Measurements from ENCODE around the gene TMEM258. TPM values are rescaled to one million over a fixed set of nuclear protein-coding genes. Genes with fewer than 3 reads are reported as not detected.
A peak's percentile ranks its signal among the peaks of the same experiment; 100 is the strongest.

TMEM258 gene
- total RNA-seq, 2 donors from 2014 or later, result 8.6 to 29.1 TPM

DNA sequence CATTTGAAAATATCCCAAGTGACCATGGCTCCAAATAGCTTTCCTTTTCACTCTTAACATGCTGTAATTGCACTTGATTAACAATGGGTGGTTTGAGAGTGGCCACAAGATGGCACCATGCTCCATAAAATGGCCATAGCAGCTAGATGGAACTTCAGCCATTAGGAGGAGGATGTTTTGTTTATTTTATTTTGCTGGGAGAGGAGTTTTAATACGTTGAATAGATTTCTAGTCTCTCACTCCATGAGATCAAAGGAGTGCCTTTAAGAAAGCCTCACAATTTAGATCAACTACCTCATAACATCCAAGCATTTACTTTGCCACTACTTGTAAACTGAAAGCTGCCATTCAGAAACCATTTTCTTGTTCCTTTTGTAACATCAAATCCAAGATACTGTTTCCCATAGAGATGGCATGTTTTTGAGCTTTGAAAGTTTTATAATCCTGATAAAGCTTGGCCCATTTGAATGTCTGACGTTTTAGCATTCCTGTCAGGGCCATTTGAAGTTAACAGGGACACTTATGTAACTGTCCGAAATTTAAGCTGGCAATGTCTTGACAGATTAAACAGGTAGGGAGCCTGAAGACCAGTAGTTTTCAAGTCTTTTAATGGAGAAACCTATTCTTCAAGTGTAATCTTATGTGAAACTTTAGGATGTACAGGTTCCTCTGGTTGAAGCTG is 5.0 kb upstream of the TMEM258 start:
- DNase-seq (peak; percentile 83 to 89 (median 87)), ATAC-seq (peak; percentile 43)
- no peak overlapping the region for H3K27ac ChIP-seq
- no peaks in the 10 kb centered on the region for H3K9me3 ChIP-seq
- TF ChIP-seq CTCF (IDR thresholded peaks at IDR 0.05), result peak; percentile 63 to 95 (median 87)
- TF ChIP-seq POLR2A (IDR thresholded peaks at IDR 0.05), result no peak
- intact Hi-C loops (cut with DNase I), result no loop called here
- H3K36me3 ChIP-seq (replicated peaks in 1 of 2; ENCODE audit: insufficient read depth in 1 of 2, low read depth in 2 of 2), result peaks cover 0 to 5% of the 10 kb centered on the region in 2 donors
- no peaks in the 10 kb centered on the region for H3K27me3 ChIP-seq
- no peak overlapping the region for H3K4me3 ChIP-seq
- H3K4me1 ChIP-seq, result peaks cover 19% of the 10 kb centered on the region
- 10 to 15% methylated on average over 3 of the region's 3 CpGs for WGBS, 2 donors

DNA sequence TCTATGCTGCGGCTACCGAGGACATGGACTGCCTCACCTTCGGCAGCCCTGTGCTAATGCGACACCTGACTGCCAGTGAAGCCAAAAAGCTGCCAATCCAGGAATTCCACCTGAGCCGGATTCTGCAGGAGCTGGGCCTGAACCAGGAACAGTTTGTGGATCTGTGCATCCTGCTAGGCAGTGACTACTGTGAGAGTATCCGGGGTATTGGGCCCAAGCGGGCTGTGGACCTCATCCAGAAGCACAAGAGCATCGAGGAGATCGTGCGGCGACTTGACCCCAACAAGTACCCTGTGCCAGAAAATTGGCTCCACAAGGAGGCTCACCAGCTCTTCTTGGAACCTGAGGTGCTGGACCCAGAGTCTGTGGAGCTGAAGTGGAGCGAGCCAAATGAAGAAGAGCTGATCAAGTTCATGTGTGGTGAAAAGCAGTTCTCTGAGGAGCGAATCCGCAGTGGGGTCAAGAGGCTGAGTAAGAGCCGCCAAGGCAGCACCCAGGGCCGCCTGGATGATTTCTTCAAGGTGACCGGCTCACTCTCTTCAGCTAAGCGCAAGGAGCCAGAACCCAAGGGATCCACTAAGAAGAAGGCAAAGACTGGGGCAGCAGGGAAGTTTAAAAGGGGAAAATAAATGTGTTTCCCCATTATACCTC is 3.6 kb upstream of the TMEM258 start:
- 86 to 87% methylated on average over 9 to 18 of the region's 18 CpGs for WGBS, 2 donors
- no peak for DNase-seq
- H3K27ac ChIP-seq, result no peak overlapping the region
- no peak overlapping the region for H3K4me3 ChIP-seq
- ATAC-seq, result no peak
- no peaks in the 10 kb centered on the region for H3K9me3 ChIP-seq
- TF ChIP-seq POLR2A (IDR thresholded peaks at IDR 0.05) (no peak), CTCF (IDR thresholded peaks at IDR 0.05) (no peak)
- H3K36me3 ChIP-seq (replicated peaks in 1 of 2; ENCODE audit: insufficient read depth in 1 of 2, low read depth in 2 of 2), result peaks cover 0 to 5% of the 10 kb centered on the region in 2 donors
- no peaks in the 10 kb centered on the region for H3K27me3 ChIP-seq
- intact Hi-C loops (cut with DNase I), result no loop called here
- H3K4me1 ChIP-seq, result peaks cover 25% of the 10 kb centered on the region

- Histone ChIP-seq H3K4me3 (no peak overlapping the region), H3K4me1 (peaks cover 27% of the 10 kb centered on the region), H3K36me3 (replicated peaks in 1 of 2; ENCODE audit: insufficient read depth in 1 of 2, low read depth in 2 of 2) (peaks cover 0 to 5% of the 10 kb centered on the region in 2 donors), H3K9me3 (no peaks in the 10 kb centered on the region), H3K27me3 (no peaks in the 10 kb centered on the region), H3K27ac (no peak overlapping the region)
- intact Hi-C loops (cut with DNase I), result no loop called here
- WGBS, 2 donors, result 73 to 77% methylated on average over 10 to 12 of the region's 12 CpGs
- TF ChIP-seq POLR2A (IDR thresholded peaks at IDR 0.05) (no peak), CTCF (IDR thresholded peaks at IDR 0.05) (no peak)
- ATAC-seq (no peak), DNase-seq (no peak)
Observed at GRCh38 chr11:61795459-61795858, 3.1 kb upstream of the TMEM258 start.

GRCh38 chr11:61794579-61794978 is 2.2 kb upstream of the TMEM258 start:
- ATAC-seq, result no peak
- peaks cover 31% of the 10 kb centered on the region for H3K4me1 ChIP-seq

More at GRCh38 chr11:61794579-61794978, 2.2 kb upstream of the TMEM258 start:
- WGBS, 2 donors, result 79 to 87% methylated on average over 4 of the region's 4 CpGs
- H3K36me3 ChIP-seq (replicated peaks in 1 of 2; ENCODE audit: insufficient read depth in 1 of 2, low read depth in 2 of 2), result peaks cover 0 to 10% of the 10 kb centered on the region in 2 donors
- no peak overlapping the region for H3K4me3 ChIP-seq
- no peaks in the 10 kb centered on the region for H3K27me3 ChIP-seq
- H3K27ac ChIP-seq, result no peak overlapping the region
- H3K9me3 ChIP-seq, result no peaks in the 10 kb centered on the region
- no peak for TF ChIP-seq CTCF (IDR thresholded peaks at IDR 0.05)
- no peak for TF ChIP-seq POLR2A (IDR thresholded peaks at IDR 0.05)
- intact Hi-C loops (cut with DNase I), result no loop called here
- DNase-seq, result no peak

Data from body of pancreas (tissue), 4 donors.